HL-60/S4 (cell line): ENCODE measurements around the gene OSBPL2.

Experiments
- in situ Hi-C: fragments of 300-500 bp; cut with MboI; formaldehyde crosslinking; loops from 2 replicates; pipeline ENCODE4 v1.14.3; 2022; ENCODE audit warnings: low sequenced_read_pairs

The OSBPL2 gene

DNA sequence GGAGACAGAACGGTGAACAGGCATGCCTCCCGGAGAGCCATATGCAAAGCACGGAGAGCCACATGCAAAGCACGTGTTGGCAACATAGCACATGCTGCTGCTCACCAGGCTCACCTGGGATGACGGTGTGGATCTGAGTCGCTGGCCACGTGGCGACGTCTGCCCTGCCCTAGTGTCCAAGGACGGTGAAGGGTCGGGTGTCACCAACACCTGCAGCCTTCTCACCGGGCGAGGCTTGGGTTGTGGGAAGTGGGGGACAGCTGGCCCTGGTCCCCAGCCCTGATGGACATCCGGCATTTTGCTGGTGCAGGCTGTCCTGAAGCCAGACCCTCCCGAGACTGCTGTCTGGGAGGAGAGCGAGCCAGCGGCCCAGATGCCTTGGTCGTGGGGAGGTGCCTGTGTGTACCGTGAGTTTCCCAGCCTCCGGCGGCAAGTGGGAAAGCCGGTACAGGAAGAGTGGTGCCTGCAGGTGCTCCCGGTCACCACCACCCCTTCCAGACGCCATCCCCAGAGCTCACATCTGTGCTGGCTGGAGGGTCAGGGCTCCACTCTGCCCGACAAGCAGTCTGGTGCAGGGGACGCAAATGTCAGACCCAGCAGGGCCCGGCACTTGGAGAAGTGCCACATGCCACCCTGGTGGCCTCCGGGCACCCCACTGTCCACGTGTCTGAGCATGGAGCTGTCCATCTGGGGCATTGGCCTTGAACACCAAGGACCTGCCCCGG lies 58.6 kb downstream of the OSBPL2 start:
- in situ Hi-C loops: no loop called here

DNA sequence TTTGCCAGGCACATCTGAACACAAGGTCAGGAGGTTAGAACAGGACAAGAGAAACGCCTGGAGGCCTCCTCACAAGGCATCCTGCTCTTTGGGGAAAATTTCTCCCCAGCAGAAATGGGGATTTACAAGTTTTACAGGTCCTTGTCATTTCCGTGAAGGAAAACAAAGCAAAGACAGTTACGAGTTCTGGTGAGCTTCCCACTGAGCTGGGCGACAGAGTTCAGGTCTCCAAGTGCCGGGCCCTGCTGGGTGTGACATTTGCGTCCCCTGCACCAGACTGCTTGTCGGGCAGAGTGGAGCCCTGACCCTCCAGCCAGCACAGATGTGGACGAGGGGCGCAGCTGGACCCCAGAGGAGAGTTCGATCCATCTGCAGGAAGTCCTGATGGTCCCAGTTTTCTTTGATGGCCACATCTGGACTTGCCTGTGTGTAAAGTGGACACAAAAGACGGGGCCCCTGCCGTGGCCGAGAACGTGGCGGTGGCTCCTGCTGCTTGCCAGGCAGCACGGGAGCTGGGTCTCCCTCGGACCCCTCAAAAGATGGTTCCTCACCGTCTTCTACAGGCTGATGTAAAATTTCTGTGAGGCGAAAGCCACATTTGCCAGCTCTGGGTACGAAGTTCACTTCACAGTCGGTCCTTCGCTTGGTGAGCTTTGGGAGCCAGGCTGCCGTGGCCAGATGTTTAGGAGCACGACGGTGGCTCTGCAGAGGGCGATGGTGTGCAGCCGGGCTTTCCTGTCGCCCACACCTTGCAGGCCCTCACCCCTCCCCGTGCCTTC lies 59.3 kb downstream of the OSBPL2 start:
- in situ Hi-C loops: no loop called here

DNA sequence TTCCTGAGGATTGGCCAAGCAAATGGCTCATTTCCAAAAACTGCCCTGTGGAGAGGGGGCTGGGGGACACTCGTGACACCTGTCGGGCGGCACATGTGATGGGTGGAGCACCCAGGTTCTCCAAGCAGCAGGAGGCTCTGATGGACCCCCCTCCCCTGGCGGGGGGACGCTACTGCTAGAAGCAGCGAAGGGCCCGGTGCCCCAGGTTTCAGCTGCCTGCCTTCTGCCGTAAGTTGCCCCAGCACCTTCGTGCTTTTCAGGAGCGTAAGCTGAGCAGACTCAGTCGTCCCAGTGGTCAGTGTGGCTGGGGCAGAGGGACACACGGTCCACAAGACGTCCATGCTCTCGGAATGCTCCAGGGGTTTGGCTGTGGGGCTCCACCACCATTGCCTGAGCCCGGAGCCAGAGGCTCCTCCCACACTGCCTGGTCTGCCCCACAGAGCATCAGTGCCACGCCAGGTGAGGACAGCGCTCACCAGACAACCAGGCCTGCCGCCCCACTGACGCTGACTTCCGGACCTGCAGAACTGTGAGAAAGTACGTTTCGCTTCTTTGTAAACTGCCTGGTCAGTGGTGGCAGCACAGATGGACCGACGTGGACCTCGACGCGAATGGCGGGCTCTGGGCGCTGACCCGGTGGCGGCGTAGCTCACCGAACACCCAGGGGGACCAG lies 60.4 kb downstream of the OSBPL2 start:
- in situ Hi-C loops: no loop called here

DNA sequence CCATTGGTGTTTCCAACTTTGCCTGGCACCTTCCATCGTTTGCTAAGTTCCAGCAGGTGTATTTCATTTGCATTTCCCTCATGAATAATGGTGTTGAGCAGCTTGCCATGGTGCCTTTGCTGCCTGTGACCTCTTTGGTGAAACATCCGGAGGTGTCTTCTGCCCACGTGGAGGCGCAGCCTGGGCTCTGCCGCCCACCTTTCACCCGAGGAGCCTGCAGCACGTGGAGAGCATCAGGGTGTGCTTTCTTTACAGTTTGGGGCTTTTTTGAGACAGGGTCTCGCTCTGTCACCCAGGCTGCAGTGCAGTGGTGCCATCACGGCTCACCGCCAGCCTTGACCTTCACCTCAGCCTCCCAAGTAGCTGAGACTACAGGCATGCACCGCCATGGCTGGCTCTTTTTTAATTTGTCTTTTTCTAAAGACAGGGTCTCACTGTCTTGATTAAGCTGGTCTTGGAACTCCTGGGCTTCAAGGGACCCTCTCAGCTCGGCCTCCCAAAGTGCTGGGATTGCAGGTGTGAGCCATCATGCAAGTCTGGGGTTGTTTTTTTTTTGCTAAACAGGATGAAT lies 61.4 kb downstream of the OSBPL2 start:
- in situ Hi-C loops: loop anchor here (10.0 kb wide), 1 partner anchor 495 kb away; the partner anchor contains the start of gene MRGBP

DNA sequence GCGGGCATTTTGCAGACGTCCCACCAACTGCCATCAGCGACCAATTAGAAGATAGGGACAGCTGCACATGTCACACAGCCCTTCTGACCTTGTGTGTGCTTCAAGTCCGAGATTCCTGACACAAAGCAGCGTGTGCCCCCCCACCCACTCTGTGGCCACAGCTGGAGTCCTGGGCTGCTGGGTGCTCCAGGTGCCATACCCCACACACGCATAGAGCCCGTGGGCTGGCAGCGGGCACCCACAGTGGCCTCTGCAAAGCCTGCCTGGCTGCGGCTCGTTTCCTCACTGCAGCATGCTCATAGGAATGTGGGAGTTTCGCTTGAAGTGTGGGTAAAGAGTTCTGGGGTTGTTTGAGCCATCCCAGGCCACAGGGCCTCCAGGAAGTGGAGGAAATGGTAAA lies 62.0 kb downstream of the OSBPL2 start:
- in situ Hi-C loops: loop anchor here (10.0 kb wide), 1 partner anchor 494 kb away; the partner anchor contains the start of gene MRGBP

DNA sequence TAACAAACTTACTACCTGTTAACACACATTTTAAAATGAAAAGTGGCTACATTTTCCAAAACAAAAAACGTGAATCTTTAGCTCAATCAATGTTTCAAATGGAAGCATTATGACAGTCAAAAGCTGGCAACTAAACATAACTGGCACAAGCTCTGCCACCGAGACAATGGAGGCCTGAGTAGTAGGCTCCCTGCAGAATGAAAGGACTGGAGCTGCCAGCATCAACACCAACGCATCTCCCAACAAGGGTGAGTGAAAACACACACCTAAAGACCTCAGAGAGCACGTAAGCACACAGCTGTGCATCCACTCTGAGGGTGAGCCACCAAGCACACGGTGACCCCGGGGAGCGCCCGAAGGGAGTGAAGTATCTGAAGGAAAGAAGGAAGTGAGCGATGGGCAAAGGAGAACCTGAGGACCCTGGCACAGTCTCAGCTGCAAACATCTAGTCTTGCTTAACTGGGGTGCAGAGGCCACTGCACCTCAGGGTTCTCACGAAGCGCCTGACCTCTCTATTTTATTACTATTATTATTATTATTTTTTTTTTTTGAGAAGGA lies 62.9 kb downstream of the OSBPL2 start:
- in situ Hi-C loops: loop anchor here (10.0 kb wide), 1 partner anchor 494 kb away; the partner anchor contains the start of gene MRGBP

DNA sequence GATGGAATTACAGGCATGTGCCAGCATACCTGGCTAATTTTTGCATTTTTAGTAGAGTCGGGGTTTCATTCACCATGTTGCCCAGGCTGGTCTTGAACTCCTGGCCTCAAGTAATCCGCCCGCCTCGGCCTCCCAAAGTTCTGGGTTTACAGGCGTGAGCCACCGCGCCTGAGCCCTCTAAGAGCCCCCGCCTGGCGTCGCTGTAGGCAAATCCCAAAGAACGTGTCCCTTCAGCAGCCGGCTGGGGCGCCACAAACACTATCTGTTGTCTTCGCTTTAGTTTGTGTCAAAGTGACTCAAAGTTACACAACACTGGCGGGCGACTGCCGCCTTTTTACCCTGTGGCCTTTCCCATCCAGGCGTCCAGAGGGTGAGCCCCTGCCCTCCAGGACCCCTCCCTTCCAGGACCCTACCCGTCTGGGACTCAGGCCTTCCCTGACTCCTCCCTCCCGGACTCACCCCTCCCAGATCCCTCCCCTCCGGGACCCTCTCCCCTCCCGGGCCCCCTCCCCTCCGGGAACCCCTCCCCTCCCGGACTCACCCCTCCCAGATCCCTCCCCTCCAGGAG lies 63.5 kb downstream of the OSBPL2 start:
- in situ Hi-C loops: loop anchor here (10.0 kb wide), 1 partner anchor 493 kb away; the partner anchor contains the start of gene MRGBP

DNA sequence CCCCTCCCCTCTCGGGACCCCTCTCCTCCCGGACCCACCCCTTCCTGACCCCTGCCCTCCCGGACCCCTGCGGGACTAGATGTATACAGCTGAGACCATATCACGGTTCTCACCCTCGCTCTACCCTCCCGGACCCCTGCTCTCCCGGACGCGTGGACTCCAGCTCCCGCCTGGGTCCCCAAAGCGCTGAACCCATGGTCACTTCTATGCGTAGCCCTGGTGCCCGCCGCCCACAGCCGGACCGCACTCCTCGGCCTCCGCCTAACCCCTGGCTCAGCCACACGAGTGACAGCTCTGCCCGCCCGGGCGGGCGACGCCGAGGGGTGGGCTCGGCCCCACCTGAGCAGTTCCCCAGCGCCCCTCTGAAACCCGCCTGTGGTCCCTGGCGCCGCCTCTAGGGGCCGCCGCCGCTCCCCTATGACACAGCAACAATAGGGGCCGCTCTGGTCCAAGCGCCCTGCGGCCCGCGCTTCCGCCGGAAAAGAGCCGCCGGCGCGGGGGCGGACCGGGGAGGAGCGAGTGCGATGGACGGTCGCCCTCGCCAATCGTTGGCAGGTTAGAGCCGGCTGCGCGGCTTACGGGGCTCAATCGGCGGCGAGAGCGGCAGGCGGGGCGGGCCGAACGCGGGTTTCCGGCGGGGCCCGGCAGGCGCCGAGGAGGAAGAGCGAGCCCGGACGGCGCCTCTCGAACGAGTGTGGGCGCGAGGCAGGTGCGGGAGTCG lies 64.2 kb downstream of the OSBPL2 start, which contains the start of gene ADRM1:
ADRM1 (plus strand) TSS at position 657 of the 721 bp plus-strand sequence. CDS start 572 bp downstream, outside the sequence.
- in situ Hi-C loops: loop anchor here (10.0 kb wide), 1 partner anchor 492 kb away; the partner anchor contains the start of gene MRGBP

DNA sequence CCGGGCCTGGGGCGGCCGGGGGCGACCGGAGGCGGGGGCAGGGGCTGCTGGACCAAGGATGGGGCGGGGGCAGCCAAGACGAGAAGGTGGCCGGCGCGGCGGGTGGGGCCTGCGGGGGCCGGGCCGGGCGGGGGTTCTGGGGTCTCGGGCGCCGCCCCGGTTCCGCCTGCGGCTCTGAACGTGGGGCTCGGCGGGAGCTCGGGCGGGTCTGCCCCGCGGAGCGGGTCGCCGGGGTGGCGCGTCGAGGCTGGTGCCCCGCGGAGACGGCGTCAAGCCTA lies 64.7 kb downstream of the OSBPL2 start:
- in situ Hi-C loops: loop anchor here (10.0 kb wide), 1 partner anchor 492 kb away; the partner anchor contains the start of gene MRGBP

DNA sequence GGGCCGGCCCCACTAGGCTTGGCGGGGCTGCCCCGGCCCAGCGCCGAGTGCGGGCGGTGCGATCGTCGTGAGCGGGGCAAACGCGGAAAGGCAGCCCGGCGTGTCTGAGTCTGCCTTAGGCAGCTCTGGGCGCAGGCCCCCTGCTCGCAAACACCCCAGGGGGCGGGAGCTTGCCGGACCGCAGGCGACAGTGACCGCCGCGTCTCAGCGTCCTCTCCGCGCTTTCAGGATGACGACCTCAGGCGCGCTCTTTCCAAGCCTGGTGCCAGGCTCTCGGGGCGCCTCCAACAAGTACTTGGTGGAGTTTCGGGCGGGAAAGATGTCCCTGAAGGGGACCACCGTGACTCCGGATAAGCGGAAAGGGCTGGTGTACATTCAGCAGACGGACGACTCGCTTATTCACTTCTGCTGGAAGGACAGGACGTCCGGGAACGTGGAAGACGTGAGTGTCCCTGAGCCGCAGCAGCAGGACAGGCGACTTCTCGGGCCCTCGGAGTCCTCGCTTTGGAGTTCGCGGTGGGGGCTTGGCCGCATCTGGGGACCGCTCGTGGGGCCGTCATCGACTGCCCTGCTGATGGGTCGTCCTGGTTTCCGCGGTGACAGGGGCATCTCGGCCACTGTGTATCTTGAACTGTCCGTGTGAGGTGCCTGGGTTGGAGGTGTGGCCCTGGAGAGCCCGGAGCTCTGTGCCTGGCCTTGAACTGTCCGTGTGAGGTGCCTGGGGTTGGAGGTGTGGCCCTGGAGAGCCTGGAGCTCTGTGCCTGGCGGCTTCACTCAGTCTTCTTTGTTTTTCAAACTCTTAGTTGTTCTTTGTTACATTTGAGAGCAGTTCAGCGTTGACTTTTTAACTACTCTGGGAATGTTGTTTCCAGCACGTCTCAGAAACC lies 65.3 kb downstream of the OSBPL2 start:
- in situ Hi-C loops: loop anchor here (10.0 kb wide), 1 partner anchor 491 kb away; the partner anchor contains the start of gene MRGBP

DNA sequence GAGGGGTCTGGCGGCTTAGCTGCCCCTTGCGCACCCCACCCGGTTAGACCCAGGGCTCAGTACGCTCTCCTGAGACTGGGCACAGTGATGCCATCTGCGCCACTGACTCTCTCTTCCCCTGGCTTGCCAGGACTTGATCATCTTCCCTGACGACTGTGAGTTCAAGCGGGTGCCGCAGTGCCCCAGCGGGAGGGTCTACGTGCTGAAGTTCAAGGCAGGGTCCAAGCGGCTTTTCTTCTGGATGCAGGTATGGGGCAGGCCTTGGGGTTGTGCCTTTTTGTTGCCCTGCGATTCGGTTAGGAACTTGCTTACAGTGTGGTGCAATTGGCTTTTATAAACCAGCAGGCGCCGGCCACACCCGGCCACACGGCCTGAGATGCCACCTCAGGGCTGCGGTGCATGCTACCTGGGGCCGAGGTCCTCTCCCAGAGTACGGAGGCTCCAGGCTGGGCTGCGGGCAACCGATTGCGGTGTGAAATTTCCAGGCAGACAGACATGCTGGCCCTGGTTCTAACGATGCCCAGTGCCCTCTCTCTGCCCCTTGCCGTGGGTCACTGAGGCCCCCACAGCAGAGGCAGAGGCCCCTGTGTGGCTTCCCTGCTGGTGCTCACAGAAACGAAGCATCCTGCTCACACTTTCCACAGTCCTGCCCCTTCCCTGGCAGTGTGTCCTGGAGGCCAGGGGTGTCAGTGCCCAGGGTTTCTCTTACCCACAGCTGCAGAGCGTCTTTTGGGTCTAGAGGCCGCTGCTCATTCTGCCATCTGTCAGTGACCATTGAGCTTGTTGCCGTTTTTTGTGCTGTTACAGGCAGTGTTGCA lies 66.2 kb downstream of the OSBPL2 start:
- in situ Hi-C loops: loop anchor here (10.0 kb wide), 1 partner anchor 490 kb away; the partner anchor contains the start of gene MRGBP

DNA sequence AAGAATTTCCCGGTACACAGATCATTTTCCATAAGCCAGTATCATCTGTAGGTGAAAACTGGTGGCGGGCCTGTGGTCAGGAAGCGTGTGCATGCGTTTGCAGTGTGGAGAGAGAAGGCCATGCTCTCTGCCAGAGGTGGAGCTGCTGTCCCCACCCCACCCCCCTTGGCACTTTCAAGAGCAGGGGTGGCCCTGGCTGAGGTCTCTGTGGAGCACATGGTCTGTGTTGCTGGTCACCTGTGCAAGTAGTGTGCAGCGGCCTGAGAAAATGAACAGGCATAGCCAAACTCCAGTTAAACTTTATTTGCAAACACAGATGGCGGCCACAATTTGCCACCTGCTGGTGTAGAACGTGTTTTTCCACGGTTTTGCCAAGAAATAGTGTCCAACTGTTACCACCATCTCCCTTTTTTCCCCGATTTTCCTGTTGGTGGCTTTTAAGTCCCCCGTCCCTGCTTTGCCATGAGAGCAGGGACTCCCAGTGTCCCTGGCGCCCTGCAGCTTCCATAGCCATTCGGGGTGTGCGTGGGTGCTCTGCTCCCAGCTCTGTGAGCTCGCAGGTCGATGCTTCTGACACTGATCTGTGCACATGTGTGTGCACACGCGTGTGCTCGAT lies 66.9 kb downstream of the OSBPL2 start:
- in situ Hi-C loops: loop anchor here (10.0 kb wide), 1 partner anchor 490 kb away; the partner anchor contains the start of gene MRGBP

DNA sequence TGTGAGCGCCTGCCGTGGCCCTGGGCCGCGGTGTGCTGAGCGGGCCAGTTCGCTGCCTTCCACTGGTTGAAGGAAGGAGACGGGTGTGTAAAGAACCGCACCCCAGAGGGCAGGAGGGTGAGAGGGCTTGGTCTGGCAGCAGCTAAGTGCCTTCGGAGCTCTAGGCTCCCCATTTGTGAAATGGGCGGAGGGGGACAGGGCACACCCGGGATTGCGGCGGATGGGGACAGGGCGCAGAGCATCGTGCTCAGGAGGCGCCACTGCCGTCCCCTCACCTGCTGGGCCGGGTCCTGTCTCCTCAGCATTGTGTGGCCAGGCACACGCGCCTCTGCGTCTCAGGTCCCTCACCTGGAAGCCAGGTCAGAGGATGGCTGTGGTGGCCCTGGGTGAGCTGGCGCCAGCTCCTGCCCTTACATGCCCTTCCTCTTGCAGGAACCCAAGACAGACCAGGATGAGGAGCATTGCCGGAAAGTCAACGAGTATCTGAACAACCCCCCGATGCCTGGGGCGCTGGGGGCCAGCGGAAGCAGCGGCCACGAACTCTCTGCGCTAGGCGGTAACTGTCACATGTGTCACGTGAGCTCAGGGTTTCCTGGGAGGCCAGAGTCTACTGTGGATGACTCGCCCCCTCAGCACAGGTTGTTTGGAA lies 67.6 kb downstream of the OSBPL2 start:
- in situ Hi-C loops: loop anchor here (10.0 kb wide), 1 partner anchor 489 kb away; the partner anchor contains the start of gene MRGBP

DNA sequence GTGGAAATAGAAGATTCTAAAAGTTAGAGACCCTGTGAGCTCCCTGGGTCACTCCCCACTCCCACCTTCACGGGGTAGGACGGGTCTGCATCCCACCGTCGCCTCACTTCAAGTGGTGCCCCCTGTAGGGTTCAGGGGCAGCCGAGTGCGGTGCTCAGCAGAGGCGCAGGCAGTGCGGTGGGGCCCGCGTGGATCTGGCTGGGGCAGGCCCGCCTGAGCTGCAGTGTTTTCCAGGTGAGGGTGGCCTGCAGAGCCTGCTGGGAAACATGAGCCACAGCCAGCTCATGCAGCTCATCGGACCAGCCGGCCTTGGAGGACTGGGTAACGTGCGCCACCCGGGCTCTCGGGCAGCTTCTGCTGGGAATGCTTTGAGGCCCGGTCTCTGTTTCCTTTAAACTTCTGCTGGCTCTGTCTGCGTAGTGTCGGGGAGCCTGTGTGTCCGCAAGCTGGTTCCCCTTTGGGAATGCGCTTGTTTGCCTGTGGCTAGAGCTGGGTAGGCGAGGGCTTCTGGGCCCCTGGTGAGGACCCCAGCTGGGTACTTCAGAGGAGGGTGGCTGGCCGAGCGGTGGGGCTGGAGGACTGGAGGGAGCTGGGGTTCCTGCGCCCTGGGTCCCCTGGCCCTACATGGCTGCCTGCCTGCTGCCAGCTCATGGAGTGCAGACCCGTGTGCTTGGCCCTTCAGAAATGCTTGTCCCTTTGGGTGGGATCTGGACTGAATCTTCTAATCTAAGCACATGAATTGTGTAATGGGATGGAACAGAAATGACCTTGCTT lies 68.3 kb downstream of the OSBPL2 start:
- in situ Hi-C loops: loop anchor here (10.0 kb wide), 1 partner anchor 488 kb away; the partner anchor contains the start of gene MRGBP

DNA sequence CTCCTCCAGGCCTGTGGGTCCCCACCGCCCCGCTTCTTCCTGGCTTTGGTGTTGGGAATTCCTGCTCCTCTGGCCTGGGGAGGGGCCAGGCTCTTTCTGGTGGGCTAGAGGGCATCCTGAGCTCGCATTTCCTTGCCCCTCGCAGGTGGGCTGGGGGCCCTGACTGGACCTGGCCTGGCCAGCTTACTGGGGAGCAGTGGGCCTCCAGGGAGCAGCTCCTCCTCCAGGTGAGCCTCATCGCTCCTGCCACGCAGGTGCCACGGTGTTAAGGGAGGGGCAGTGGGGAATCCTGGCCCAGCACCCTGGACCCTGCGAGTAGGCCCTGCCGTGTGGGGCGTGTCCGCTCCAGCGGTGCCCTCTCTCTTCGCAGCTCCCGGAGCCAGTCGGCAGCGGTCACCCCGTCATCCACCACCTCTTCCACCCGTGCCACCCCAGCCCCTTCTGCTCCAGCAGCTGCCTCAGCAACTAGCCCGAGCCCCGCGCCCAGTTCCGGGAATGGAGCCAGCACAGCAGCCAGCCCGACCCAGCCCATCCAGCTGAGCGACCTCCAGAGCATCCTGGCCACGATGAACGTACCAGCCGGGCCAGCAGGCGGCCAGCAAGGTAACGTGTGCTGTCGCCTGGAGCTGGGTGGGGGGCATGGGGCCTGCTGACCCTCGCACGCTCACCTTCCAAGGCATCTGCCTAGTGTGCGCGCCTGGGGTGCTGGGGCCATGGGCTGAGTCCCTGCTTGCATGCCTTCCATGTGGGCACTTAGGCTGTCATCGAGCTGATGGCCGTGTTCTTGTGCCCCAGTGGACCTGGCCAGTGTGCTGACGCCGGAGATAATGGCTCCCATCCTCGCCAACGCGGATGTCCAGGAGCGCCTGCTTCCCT lies 69.1 kb downstream of the OSBPL2 start:
- in situ Hi-C loops: loop anchor here (10.0 kb wide), 1 partner anchor 487 kb away; the partner anchor contains the start of gene MRGBP
